Left ventricle myocardium inferior (tissue), 1 donor: ENCODE data around the gene RPL15. TPM values are rescaled to one million over a fixed set of nuclear protein-coding genes. Genes with fewer than 3 reads are reported as not detected.

ENCODE experiments used
- DNase-seq: peaks from one replicate; pipeline ENCODE4 v3.0.0-alpha.2; 2020
- H3K27ac ChIP-seq: fragments of 200-600 bp; replicated peaks from 2 replicates; pipeline ENCODE4 v1.8.0; 2021
- H3K27me3 ChIP-seq: fragments of 200-600 bp; 2 replicates; pipeline ENCODE4 v1.8.0; 2021; ENCODE audit warnings: low read depth
- H3K36me3 ChIP-seq: fragments of 200-600 bp; 2 replicates; pipeline ENCODE4 v1.8.0; 2021
- H3K4me1 ChIP-seq: fragments of 200-600 bp; 2 replicates; pipeline ENCODE4 v1.8.0; 2021
- H3K4me3 ChIP-seq: fragments of 200-600 bp; 2 replicates; pipeline ENCODE4 v1.8.0; 2021; ENCODE audit warnings: mild to moderate bottlenecking, moderate library complexity
- H3K9me3 ChIP-seq: fragments of 200-600 bp; replicated peaks from 2 replicates; pipeline ENCODE4 v1.8.0; 2021
- CTCF ChIP-seq: fragments of 200-600 bp; IDR thresholded peaks from 2 replicates; pipeline ENCODE4 v1.8.0; 2021; ENCODE audit warnings: antibody characterized with exemption, mild to moderate bottlenecking, borderline replicate concordance
- intact Hi-C: fragments of 100-400 bp; cut with micrococcal nuclease; formaldehyde crosslinking; loops from one replicate; pipeline ENCODE4 v1.11.0; 2022
- total RNA-seq: library from RNA; stranded (reverse); fragmentation: NEBNext Ultra II Directional; extraction: Animal tissue kit (Norgen Biotek cat#: 25700); gene quantifications from one replicate; pipeline ENCODE4 v1.2.1, GENCODE V29; 2021
- donor health status: DM: no; HTN: yes; CAD: no; lungs with severe emphysema.

The RPL15 gene
- total RNA-seq, 1 donor from 2014 or later: 915 TPM

- H3K4me1 ChIP-seq: peaks cover 51% of the 10 kb centered on the region
- no peaks in the 10 kb centered on the region for H3K27me3 ChIP-seq
- no peak overlapping the region for H3K27ac ChIP-seq
- H3K36me3 ChIP-seq: peaks cover 97% of the 10 kb centered on the region
- no peak overlapping the region for H3K4me3 ChIP-seq
- no peaks in the 10 kb centered on the region for H3K9me3 ChIP-seq
- intact Hi-C loops: no loop called here
- TF ChIP-seq CTCF: no peak
- DNase-seq: no peak
Measured at GRCh38 chr3:23964537-23965235, 47.8 kb downstream of the RPL15 start.

GRCh38 chr3:23966328-23966727 lies 49.4 kb downstream of the RPL15 start:
- peaks cover 50% of the 10 kb centered on the region for H3K4me1 ChIP-seq
- H3K27ac ChIP-seq: no peak overlapping the region
- no peaks in the 10 kb centered on the region for H3K9me3 ChIP-seq
- peaks cover 87% of the 10 kb centered on the region for H3K36me3 ChIP-seq
- DNase-seq: no peak
- H3K27me3 ChIP-seq: no peaks in the 10 kb centered on the region
- no peak overlapping the region for H3K4me3 ChIP-seq
- intact Hi-C loops: no loop called here
- TF ChIP-seq CTCF: no peak

- TF ChIP-seq CTCF: no peak
- Histone ChIP-seq H3K27me3 (no peaks in the 10 kb centered on the region), H3K4me1 (peaks cover 48% of the 10 kb centered on the region), H3K4me3 (no peak overlapping the region), H3K36me3 (peaks cover 83% of the 10 kb centered on the region), H3K9me3 (no peaks in the 10 kb centered on the region), H3K27ac (no peak overlapping the region)
- DNase-seq: no peak
- intact Hi-C loops: no loop called here
Measured at GRCh38 chr3:23968463-23969184, 51.7 kb downstream of the RPL15 start.

- no peaks in the 10 kb centered on the region for H3K9me3 ChIP-seq
- peaks cover 40% of the 10 kb centered on the region for H3K4me1 ChIP-seq
- intact Hi-C loops: no loop called here
- peaks cover 85% of the 10 kb centered on the region for H3K36me3 ChIP-seq
- H3K27ac ChIP-seq: no peak overlapping the region
- TF ChIP-seq CTCF: no peak
- no peak overlapping the region for H3K4me3 ChIP-seq
- H3K27me3 ChIP-seq: no peaks in the 10 kb centered on the region
- DNase-seq: no peak
Measured at GRCh38 chr3:23969393-23969792, 52.5 kb downstream of the RPL15 start.

Other genes starting within 250 kb of the RPL15 start
- gene UBE2E1, start 111.2 kb upstream of the RPL15 start, total RNA-seq: 65.0 TPM
- 20.8 TPM for gene NKIRAS1, start 142 bp upstream of the RPL15 start, total RNA-seq
- gene NR1D2, start 28.2 kb downstream of the RPL15 start, total RNA-seq: 43.5 TPM